T-helper 2 cell treated with Interferon-gamma antibody and Interleukin-4, amounts not matched to agents 100 ng/mL and 5 ng/mL, for 36 hours (primary cell): Measurements from ENCODE around the gene SAFB. TPM values are rescaled to one million over a fixed set of nuclear protein-coding genes. Genes with fewer than 3 reads are reported as not detected.

Experiments
- intact Hi-C: fragments of 100-400 bp; cut with micrococcal nuclease; formaldehyde crosslinking; loops from one replicate; pipeline ENCODE4 v1.15.1; 2023
- total RNA-seq: library from RNA; stranded (reverse); gene quantifications from 2 replicates; pipeline ENCODE4 v1.2.3, GENCODE V29; 2022

Gene SAFB
- total RNA-seq, 1 donor from 2014 or later = 128 TPM

GRCh38 chr19:5664515-5664914, 41.6 kb downstream of the SAFB start:
- intact Hi-C loops = no loop called here

GRCh38 chr19:5665781-5666513, 43.1 kb downstream of the SAFB start:
- intact Hi-C loops = no loop called here

- intact Hi-C loops = no loop called here
Observed at GRCh38 chr19:5666921-5667610, 44.2 kb downstream of the SAFB start.

- intact Hi-C loops = no loop called here
Observed at GRCh38 chr19:5667751-5668271, 44.9 kb downstream of the SAFB start.

GRCh38 chr19:5669212-5669611, 46.3 kb downstream of the SAFB start:
- intact Hi-C loops = no loop called here

- intact Hi-C loops = no loop called here
Observed at GRCh38 chr19:5671600-5671999, 48.7 kb downstream of the SAFB start.

GRCh38 chr19:5672708-5673459, 50.0 kb downstream of the SAFB start:
- intact Hi-C loops = no loop called here

GRCh38 chr19:5673752-5674151, 50.9 kb downstream of the SAFB start:
- intact Hi-C loops = no loop called here

- intact Hi-C loops = no loop called here
Observed at GRCh38 chr19:5674714-5675113, 51.8 kb downstream of the SAFB start.

- intact Hi-C loops = no loop called here
Observed at GRCh38 chr19:5676105-5676771, 53.4 kb downstream of the SAFB start.

- intact Hi-C loops = no loop called here
Observed at GRCh38 chr19:5676772-5677105, 53.9 kb downstream of the SAFB start.

- intact Hi-C loops = no loop called here
Observed at GRCh38 chr19:5677136-5677535, 54.3 kb downstream of the SAFB start.

GRCh38 chr19:5677580-5677979, 54.7 kb downstream of the SAFB start:
- intact Hi-C loops = no loop called here

GRCh38 chr19:5678071-5678718, 55.3 kb downstream of the SAFB start:
- intact Hi-C loops = no loop called here

GRCh38 chr19:5679289-5680083, 56.6 kb downstream of the SAFB start:
- intact Hi-C loops = loop anchor here (1.0 kb wide), 5 partner anchors 11 to 225 kb away; partner anchors contain the start of genes CATSPERD, LONP1, RPL36 and SAFB2

- intact Hi-C loops = loop anchor here (1.0 kb wide), 5 partner anchors 10 to 224 kb away; partner anchors contain the start of genes CATSPERD, LONP1, RPL36 and SAFB2
Observed at GRCh38 chr19:5680084-5680436, 57.2 kb downstream of the SAFB start.

GRCh38 chr19:5680437-5681368, 57.8 kb downstream of the SAFB start, which contains the start of the genes HSD11B1L and MICOS13:
Gene HSD11B1L (plus strand): TSS chr19:5681027. CDS start chr19:5684833, 3,806 bp downstream.
Gene MICOS13 (minus strand): TSS chr19:5680516. CDS start chr19:5680486, 30 bp downstream.
- intact Hi-C loops = loop anchor here (1.0 kb wide), 5 partner anchors 10 to 224 kb away; partner anchors contain the start of genes CATSPERD, LONP1, RPL36 and SAFB2

- intact Hi-C loops = no loop called here
Observed at GRCh38 chr19:5681391-5682106, 58.7 kb downstream of the SAFB start.
